Right kidney (tissue), 1 donor: ENCODE measurements around the gene KCNG3.
"Not testable (repeated sequence)": the region's sequence is repeated elsewhere in the genome, so short reads cannot be mapped to it uniquely, and the experiment has no call there.

Experiments
- DNase-seq: peaks from one replicate; pipeline ENCODE4 v3.0.0-alpha.2; 2016

Gene KCNG3

DNA sequence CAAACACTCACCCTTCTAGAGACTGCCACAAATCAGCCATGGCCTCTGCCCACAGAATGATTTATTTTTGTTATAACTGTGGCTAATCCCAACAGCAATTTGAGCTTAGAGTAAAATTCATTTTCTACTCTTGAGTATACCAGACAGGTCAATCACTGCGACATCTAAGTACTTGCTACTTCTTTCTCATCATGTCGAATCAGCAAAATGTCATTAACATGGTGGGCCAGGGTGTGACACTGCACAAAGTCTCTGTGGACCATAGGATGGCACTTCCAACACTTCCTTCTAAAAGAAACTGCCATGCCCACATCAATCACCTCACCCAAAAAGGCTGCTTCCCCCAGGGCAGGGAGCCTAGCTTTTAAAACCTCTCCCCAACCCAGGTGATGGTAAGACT, 64.4 kb downstream of the KCNG3 start:
- DNase-seq, result no peak

DNA sequence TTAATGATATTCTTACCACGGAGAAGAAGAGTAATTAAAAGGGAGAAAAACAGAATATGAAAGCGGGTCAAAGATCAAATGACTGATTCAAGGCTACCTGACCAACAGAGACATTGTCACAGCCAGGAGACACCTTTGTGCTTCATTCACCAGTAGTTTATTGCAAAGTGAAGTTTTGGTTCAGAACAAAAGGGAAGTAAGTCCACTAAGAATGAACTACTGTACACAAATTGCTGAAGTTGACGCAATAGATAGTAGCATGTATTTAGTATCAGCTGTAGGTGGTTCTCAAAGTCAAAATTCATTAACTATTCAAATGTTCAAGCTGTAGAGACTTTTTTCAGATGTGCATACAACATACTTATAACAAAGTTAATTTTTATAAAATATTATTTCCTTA, 68.1 kb downstream of the KCNG3 start:
- no peak for DNase-seq

DNA sequence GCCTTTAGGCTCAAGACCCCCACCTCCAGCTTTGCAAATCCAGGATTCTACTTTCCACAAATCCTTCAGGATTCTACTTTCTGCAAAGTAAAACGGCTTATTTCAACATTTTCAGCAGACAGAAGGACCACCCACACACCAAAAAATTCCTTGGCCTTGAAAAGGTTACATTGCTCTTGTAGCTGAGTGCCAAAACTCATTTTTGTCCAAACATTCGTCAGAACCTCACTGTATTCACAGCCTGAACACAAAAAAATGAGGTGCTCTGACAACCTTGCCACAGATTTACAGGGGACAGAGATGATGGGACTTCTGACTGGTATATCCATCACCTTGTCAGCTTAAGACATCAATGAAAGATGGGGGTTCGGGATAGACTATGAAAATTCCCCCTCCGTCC, 69.7 kb downstream of the KCNG3 start:
- DNase-seq, result no peak

DNA sequence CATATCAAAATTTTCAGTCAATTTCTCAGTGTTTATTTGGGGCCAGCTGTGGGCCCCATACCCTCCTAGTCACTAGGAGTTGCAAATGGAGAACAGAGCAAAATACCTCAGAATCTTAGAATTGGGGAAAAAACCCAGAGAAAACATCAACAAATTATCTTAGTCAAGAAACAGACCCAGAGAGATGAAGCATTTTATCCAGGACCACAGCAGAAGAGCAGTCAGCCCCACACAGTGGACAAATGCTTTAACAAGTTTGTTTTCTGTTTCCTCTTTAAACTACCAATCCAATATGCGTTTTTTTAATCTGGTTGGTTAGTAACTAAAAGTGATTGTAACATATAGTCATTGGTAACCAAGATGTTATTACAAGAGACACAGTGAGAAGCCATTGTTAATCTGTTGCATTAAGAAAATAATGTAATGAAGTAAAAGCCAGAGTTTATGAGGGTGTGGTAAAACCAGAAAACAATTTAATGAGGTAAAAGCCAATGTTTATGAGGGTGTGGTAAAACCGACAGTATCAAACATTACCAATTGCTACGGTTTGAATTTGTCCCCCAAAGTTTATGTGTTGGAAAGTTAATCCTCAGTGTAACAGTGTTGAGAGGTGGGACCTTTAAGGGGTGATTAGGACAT, 72.1 kb downstream of the KCNG3 start:
- DNase-seq, result no peak

DNA sequence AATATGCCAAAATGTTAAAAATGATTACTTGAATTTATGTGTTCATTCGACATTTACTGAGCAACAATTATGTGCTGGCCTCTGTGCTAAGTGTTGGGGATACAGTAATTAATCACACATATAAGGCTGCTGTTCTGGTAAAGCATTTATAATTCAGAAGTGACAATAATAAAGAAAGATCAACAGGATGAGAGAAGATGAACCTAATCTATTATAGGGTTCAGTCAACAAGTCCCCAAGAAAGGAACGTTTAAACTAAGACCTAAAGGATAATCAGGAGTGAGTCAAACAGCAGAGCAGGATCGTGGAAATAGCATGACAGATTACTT, 72.7 kb downstream of the KCNG3 start:
- no peak for DNase-seq

DNA sequence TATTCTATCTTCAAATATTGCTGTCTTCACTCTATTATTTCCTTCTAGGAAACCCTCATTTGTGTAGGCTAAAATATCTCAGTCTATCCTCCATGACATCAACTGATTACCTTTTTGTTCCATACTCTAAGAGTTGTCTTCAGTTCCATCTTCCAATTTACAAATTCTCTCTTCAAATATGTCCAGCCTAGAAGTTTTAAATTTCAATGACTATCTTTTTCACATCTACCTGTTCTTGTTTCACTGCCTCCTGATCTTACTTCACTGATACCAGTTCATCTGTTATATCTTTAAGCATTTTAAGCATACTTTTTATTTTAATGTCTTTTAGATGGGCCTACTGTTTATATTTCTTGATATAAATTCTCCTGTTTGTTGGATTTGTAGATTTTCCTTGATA, 79.1 kb downstream of the KCNG3 start:
- DNase-seq, result no peak

DNA sequence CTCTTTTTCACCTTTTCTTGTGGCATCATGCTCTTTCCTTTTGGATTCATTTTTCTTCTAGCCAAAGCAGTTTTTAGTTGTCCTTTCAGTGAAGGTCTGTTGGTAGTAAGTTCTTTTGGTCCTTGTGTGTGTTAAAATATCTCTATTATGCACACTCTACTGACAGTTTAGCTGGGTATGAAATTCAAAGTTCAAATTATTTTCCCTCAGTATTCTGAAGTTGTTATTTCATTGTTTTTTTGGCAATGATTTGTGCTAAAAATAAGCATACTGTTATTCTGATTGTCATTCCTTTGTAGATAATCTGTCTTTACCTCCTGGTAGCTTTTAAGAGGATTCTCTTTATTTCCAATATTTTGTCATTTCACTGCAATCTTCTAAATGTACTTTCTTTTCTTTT, 79.6 kb downstream of the KCNG3 start:
- DNase-seq, result no peak

DNA sequence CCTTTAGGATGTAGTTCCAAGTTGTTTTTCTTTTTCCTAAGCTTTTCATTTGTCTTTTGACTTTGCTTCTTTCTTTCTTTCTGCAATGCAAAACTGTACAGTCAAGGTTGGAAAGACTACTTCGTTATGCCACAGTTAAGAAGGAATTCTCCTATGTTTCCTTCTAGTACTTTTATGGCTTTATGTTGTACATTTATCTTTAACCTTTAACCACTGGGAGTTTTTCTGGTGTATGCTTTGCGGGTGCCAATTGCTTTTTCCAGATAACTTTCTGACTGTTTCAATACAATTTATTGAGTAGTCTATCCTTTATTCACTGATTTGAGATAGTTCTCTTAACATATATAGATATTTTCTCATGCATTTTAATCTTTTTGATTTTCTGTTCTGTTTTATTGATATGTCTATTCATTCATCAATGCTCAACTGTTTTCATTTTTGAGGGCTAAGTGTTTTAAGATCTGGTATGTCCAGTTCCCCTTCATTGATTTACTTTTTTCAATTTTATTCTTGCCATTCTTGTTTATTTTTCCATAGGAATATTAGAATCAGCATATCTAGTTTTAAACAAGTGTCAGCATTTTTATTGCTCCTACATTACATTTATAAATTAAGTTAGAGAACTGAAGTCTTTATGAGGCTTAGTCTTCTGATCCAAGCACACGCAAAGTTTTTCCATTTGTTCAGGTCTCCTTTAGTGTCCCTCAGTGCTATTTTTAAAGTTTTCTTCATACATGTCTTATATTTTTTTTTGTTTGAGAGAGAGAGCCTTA, 82.9 kb downstream of the KCNG3 start:
- no peak for DNase-seq

DNA sequence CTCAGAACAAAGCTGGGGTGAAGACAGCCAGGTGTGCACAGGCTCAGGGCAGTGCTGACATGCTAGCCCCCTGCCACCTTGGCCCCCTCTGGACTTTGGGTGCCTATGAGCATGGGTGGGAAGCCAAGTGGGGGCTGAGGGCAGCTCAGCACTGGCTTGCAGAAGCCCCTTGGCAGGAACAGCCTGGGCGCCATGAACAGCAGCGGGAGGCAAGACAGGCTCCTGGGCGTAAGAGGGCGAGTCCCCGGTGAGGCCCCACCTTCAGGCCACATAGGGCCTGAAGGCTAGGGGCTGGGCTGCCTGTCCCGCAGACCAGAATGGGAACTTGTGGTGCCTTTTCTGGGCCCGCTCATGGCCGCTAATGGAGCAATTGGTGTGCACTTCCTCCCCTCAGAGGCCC, 85.8 kb downstream of the KCNG3 start:
- no peak for DNase-seq

DNA sequence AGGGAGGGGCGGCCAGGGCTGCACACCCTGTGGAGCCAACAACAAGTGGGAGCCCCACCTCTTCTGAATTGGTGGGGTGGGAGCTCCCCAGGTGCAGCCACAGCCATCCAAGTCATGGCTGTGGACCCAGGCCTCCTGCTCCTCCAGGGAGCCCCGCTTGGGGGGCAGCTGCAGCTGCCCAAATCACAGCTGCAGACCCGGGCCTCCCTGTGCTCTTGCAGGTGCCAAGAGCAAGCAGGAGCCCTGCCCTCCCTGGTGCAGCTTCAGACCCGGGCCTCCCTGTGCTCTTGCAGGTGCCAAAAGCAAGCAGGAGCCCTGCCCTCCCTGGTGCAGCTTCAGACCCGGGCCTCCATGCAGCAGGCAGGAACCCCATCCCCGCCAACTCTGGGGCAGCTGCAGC, 86.3 kb downstream of the KCNG3 start:
- no peak for DNase-seq

DNA sequence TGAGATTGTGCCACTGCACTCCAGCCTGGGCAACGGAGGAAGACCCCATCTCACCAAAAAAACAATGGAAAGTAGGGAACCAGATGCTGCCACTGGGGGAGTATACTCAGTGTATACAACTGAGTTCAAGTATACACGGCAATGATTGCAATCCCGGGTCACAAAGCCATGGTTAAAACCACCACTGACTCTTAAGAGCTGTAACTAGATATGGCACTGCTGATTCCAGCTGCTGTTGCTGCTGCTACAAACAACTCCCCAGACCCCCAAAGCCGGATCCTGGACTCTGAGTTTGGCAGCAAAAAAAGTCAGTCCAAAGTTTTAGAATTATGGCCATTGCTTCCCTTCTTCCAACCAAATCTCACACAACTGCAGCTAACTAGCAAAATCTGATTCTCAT, 89.1 kb downstream of the KCNG3 start:
- DNase-seq, result peak; percentile 13

DNA sequence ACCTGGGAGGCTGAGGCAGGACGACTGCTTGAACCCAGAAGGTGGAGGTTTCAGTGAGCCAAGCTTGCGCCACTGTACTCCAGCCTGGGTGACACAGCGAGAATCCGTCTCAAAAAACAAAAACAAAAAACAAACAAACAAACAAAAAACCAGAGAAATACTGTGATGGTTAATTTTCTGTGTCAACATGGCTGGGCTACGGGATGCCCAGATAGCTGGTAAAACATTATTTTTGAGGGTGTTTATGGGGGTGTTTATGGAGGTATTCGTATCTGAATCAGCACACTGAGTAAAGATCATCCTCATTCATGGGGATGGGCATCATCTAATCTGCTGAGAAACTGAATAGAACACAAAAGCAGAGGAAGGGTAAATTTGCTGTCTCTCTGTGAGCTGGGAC, 92.0 kb downstream of the KCNG3 start:
- DNase-seq, result no peak

DNA sequence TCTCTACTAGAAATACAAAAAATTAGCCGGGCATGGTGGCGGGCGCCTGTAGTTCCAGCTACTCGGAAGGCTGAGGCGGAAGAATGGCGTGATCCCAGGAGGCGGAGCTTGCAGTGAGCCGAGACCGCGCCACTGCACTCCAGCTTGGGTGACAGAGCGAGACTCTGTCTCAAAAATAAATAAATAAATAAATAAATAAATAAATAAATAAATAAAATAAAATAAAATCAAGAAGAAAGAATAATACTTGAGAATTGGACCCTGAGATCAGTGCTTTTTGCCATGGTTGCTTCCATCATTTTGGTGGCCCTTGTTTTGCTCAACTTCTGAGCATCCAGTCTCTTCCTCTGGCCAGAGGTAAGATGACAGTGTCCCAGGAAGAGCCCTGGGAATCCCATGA, 95.7 kb downstream of the KCNG3 start:
- not testable (repeated sequence) for DNase-seq

DNA sequence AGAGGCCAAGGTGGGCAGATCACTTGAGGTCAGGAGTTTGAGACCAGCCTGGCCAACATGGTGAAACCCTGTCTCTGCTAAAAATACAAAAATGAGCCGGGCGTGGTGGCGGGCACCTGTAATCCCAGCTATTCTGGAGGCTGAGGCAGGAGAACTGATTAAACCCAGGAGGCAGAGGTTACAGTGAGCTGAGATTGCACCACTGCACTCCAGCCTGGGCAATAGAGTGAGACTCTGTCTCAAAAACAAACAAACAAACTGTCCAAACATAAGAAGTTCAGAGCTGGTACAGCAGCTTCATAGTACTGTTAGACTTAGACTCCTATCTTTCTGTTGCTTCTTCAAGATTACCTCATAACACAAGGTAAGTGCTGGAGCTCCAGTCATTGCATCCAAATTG, 100.5 kb downstream of the KCNG3 start:
- DNase-seq, result not testable (repeated sequence)

DNA sequence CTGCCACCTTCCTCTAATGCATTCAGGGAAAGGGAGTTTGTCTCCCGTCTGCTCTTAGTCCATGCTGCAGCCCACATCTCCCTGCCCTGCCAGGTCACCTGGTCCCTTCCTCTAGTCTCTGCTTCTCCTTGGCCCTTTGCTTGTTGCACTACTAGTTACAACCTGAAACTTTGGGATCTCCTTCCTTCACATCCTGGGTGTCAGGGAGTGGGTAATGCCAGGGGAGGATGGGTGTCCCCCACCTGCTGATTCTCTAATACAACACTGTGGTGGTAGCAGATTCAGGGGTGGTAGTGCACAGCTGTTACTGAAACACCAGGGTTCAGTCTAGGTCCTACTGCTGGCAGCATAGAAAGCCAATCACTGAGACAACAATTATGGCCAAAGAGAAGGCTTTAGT, 101.6 kb downstream of the KCNG3 start:
- no peak for DNase-seq
